ENCODE measurements around the gene CD320. TPM values are rescaled to one million over a fixed set of nuclear protein-coding genes. Genes with fewer than 3 reads are reported as not detected.

CD320 gene
- total RNA-seq, 1 donor from 2014 or later: 37.9 TPM

DNA sequence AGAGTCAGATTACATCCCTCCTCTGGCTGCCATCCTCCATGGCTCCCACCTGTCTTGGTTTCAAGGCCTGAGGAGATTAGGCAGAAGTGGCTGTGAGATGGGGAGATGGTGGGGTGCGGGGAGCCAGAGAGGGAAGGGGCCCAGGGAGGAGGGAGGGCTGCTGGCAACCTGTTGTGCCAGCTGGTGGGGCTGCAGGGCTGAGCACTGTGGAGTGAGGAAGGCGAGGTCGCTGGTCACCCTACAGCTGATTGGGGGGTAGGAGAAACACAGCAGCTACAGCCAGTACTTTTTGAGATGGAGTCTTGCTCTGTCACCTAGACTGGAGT lies 48.3 kb downstream of the CD320 start:
- no peak for ATAC-seq
- no peak for DNase-seq
- intact Hi-C loops (cut with micrococcal nuclease): no loop called here

DNA sequence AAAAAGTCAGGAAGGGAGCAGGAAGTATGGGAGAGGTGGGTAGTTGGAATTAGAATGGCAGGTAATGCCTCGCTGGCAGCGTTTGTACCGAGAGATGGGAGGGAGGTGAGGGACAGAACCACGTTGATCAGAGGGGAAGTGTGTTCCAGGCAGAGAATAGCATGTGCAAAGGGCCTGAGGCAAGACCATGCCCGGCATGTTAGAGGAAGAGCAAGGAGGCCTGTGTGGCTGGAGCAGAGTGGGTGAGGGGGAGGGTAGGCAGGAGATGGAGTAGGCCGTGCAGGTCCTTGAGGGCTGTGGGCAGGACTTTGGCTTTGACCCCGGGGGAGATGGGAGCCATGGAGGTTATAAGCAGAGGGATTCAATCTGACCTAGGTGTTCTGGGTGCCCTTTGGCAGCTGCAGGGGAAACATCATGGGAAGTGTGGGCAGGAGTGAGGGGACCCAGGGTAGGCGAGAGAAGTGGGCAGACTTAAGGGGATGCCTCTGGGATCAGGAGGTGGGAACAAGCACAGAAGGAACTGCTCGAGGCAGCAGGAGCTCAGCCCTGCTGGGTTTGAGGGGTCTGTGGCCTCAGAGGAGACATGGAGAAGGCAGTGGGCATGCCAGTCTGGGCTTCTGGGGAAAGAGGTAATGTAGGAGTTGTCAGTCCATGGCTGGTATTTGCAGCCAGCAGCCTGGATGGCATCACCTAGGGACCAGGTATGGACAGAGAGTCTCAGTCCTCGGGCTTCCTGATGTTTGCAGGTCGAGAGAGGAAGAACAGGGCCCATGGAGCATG lies 48.8 kb downstream of the CD320 start:
- no peak for DNase-seq
- intact Hi-C loops (cut with micrococcal nuclease): no loop called here

DNA sequence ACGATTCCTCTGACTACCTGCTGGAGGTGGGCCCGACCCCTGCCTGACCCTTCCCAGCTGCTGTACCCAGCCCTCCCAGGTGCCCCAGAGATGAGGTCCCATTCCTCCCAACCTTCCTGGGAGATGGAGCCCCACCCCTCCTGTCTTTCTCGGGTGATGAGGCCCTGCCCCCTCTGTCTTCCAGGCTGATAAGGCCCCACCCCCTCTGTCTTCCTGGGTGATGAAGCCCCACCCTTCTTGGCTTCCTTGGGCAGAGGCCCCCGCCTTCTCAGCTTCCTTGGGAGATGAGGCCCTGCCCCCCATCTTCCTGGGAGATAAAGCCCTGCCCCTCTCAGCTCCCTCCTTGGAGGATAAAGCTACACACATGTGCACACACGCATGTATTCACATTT lies 51.1 kb downstream of the CD320 start:
- DNase-seq (no peak), ATAC-seq (no peak)
- intact Hi-C loops (cut with micrococcal nuclease): no loop called here

More for the DNA sequence above, 48.8 kb downstream of the CD320 start:
- no peak for ATAC-seq

DNA sequence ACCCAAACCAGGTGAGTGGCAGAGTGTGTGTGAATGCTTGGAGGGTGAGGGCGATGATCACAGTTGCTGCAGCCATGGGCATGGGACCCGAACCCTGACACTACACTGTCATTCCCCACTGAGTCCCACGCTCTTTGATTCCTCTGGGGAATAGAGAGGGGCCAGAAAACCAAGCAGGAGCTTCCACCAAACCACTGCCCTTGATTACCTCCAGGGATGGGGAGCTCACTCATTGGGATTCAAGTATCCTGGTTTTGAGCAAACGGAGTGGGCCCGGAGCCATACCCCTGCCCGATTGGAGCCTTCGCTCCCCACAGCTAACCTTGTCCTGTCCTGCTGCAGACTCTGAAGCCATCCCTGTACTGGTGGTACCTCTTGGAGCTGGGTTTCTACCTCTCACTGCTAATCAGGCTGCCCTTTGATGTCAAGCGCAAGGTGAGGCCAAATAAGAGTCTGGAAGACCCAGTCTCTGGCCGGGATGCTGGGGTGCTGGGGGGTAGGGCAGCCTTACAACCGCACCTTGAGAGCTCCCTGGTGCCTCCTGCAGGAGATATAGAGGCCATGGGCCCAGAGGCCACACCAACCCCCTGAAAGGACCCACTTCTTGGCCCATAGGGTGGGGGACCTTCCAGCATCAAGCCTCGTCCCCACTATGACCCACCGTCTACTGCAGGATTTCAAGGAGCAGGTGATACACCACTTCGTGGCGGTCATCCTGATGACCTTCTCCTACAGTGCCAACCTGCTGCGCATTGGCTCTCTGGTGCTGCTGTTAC lies 51.7 kb downstream of the CD320 start:
- ATAC-seq (no peak), DNase-seq (no peak)
- intact Hi-C loops (cut with micrococcal nuclease): no loop called here

DNA sequence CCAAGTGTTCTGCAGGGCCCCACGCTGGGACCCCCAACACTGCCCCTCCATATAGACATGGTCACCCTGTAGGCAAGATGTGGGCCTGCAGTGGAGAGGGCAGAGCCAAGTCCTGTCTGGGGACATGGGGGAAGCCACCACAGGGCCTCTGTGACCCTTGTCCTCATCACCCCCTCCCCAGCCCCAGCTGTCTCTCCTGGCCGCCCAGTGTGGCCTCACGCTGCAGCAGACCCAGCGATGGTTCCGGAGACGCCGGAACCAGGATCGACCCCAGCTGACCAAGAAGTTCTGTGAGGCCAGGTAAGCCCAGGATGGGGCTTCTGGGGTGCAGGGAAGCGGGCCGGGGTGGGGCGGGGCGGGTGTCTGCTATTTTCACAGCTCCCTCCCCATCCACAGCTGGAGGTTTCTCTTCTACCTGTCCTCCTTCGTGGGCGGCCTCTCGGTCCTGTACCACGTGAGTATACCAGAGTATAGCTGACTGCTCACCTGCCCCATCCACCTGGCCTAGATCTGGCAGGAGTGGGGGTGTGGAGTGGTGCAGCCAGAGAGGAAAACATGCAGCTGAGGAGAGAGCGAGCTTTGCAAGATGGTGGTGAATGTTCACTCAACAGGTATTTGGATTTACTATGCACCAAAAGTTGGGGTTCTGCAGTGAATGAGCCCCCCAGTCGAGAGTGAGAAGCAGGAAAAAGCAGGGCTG lies 52.6 kb downstream of the CD320 start:
- ATAC-seq (no peak), DNase-seq (no peak)
- intact Hi-C loops (cut with micrococcal nuclease): no loop called here

DNA sequence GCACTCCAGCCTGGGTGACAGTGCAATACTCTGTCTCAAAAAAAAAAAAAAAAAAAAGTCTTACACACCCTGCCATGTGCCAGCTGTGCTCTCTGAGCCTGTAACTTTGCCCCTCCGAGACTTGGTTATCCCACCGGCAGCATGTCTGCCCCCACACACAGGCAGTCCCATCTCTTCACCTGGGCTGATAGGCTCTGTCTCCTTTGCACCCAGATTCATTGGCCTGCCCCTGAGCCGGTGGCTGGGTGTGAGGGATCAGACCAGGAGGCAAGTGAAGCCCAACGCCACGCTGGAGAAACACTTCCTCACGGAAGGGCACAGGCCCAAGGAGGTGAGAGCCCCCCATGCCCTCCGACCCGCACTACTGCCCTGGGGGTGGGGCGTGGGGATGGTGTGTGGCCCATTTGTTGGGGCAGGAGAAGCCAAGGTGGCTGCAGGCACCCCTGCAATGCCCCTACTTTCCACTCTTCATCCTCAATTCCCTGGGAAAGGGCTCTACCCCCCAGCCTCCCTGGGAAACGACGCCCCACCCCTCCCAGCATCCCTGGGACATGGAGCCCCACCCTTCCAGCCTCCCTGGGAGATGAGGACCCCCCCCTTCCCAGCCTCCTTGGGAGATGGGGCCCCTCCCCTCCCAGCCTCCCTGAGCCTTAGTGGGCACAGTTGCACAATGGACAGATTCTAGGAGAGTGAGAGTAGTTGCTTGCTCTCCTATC lies 53.7 kb downstream of the CD320 start:
- no peak for ATAC-seq
- peak; percentile 9 for DNase-seq
- intact Hi-C loops (cut with micrococcal nuclease): no loop called here

DNA sequence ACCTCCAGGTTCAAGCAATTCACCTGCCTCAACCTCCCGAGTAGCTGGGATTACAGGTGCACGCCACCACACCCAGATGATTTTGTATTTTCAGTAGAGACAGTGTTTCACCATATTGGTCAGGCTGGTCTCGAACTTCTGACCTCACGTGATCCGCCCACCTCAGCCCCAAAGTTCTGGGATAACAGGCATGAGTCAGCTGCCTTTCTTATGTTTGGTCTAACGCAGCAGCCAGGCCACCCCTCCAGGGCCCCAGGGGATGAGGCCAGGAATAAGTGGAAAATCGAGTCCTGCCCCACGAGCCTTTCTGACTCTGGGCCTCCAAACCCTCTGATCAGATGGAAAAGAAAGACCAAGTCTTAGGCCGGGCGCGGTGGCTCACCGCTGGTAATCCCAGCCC lies 54.5 kb downstream of the CD320 start:
- intact Hi-C loops (cut with micrococcal nuclease): loop anchor here (2.0 kb wide), 1 partner anchor 95 kb away; no protein-coding TSS in a partner anchor
- no peak for ATAC-seq
- peak; percentile 16 for DNase-seq

DNA sequence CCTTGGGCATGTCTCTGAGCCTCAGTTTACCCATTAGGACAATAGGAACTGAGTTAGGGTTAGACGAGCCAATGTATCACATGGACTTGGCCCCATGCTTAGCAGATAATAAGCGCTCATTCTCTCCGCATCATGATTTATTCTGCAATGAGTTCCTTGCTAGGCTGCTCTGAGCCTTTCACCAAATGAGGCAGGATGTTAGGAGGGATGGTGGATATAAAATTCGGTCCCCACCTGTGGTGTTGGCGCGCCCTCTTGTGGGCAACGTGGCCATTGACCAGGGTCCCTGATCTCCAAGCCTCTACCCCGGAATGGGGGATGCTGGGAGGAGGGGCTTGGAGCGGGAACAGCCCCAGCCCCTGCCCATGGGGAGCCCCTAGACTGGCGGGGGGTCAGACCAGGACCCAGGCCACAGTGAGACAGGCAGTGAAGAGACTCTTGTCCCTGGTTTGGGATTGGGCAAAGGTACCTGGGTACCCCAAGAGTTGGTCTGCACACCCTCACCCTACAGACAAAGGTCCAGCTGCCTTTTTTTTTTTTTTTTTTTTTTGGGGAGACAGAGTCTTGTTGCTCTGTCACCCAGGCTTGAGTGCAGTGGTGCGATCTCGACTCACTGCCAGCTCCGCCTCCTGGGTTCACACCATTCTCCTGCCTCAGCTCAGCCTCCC lies 55.1 kb downstream of the CD320 start:
- DNase-seq (peak; percentile 90), ATAC-seq (peak; percentile 47)
- intact Hi-C loops (cut with micrococcal nuclease): loop anchor here (2.0 kb wide), 1 partner anchor 94 kb away; no protein-coding TSS in a partner anchor

Other genes with a start within 250 kb of the CD320 start
- gene FBN3, start 158.8 kb downstream of the CD320 start, total RNA-seq: not detected
- 20.9 TPM for gene CERS4, start 99.0 kb downstream of the CD320 start, total RNA-seq
- gene NDUFA7, start 13.0 kb upstream of the CD320 start, total RNA-seq: 134 TPM
- gene RPS28, start 13.1 kb upstream of the CD320 start, total RNA-seq: 1,189 TPM
- 22.8 TPM for gene KANK3, start 34.9 kb upstream of the CD320 start, total RNA-seq
- 11.7 TPM for gene ANGPTL4, start 55.8 kb upstream of the CD320 start, total RNA-seq
- gene RAB11B, start 82.0 kb upstream of the CD320 start, total RNA-seq: 162 TPM
- gene MARCHF2, start 104.9 kb upstream of the CD320 start, total RNA-seq: 97.0 TPM
- 129 TPM for gene HNRNPM, start 136.6 kb upstream of the CD320 start, total RNA-seq
- gene PRAM1, start 194.3 kb upstream of the CD320 start, total RNA-seq: 0.59 TPM
- 12.9 TPM for gene ZNF414, start 205.8 kb upstream of the CD320 start, total RNA-seq